Epithelial cell of proximal tubule (primary cell): ENCODE data around the gene AVPI1. TPM values are rescaled to one million over a fixed set of nuclear protein-coding genes. Genes with fewer than 3 reads are reported as not detected.

Experiments used
- DNase-seq: peaks from one replicate; pipeline ENCODE4 v3.0.0-alpha.2; 2011; ENCODE audit warnings: low read depth
- H3K4me3 ChIP-seq: 2 replicates; pipeline ENCODE4 v1.5.1; 2011; ENCODE audit warnings: low read depth, mild to moderate bottlenecking, low read length
- total RNA-seq: library from RNA; depleted of rRNA; stranded (reverse); fragments of >200 nt; gene quantifications from 2 replicates; pipeline ENCODE4 v1.2.3, GENCODE V29; 2015
- TF ChIP-seq, protein P1 (sequence below): conservative IDR thresholded peaks from 2 replicates; pipeline ENCODE4 v1.5.1; 2012; ENCODE audit warnings: low read depth, mild to moderate bottlenecking, low read length

AVPI1 gene
- total RNA-seq, 1 donor from 2014 or later: 6.5 TPM

- no peak overlapping the region for H3K4me3 ChIP-seq
- TF ChIP-seq, protein P1, sequence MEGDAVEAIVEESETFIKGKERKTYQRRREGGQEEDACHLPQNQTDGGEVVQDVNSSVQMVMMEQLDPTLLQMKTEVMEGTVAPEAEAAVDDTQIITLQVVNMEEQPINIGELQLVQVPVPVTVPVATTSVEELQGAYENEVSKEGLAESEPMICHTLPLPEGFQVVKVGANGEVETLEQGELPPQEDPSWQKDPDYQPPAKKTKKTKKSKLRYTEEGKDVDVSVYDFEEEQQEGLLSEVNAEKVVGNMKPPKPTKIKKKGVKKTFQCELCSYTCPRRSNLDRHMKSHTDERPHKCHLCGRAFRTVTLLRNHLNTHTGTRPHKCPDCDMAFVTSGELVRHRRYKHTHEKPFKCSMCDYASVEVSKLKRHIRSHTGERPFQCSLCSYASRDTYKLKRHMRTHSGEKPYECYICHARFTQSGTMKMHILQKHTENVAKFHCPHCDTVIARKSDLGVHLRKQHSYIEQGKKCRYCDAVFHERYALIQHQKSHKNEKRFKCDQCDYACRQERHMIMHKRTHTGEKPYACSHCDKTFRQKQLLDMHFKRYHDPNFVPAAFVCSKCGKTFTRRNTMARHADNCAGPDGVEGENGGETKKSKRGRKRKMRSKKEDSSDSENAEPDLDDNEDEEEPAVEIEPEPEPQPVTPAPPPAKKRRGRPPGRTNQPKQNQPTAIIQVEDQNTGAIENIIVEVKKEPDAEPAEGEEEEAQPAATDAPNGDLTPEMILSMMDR: peak; percentile 93
- no peak for DNase-seq
These were observed 10.1 kb downstream of the AVPI1 start for GRCh38 chr10:97676770-97677581.

- TF ChIP-seq, protein P1: no peak
- no peak for DNase-seq
- no peak overlapping the region for H3K4me3 ChIP-seq
These were observed 11.8 kb downstream of the AVPI1 start for GRCh38 chr10:97675222-97675621.

DNA sequence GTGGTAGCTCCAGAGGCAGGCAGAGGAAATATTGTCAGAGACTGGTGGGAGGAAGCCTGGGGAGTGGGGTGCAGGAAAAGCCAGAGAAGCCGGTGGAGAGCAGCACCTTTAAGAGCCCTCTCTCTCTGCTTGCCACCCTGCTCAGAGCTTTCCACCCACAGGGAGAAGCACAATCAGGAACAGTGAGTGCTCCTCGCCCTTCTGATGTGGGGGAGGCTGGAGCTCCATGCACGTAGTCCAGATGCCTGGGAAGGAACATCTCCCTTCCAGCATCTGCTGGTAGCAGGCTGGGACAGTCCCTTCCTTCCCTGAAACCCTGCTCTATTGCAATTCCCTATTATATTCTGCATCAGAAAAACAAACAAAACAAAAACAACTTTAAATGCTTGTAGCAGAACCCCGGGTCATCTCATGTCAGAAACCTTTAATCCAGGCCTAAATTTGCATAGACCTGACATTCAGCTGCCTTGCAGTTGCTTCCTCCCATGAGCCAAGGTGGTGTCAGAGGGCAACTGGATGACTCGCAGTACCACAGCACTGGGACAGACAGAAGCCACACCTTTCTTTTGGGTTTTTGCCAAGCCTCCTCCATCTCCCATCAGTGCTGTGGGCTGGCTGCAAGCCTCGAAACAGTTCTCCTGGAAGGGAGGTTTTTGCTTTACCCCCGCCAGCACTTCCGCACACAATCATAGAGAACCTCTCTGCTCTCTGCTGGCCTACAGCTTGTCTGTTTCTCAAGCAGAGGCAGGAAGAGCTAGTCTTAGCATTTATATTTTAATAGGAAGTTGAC is 13.1 kb downstream of the AVPI1 start:
- DNase-seq: no peak
- H3K4me3 ChIP-seq: no peak overlapping the region
- TF ChIP-seq, protein P1: no peak

- no peak overlapping the region for H3K4me3 ChIP-seq
- DNase-seq: no peak
- TF ChIP-seq, protein P1: no peak
These were observed 17.5 kb downstream of the AVPI1 start for GRCh38 chr10:97669571-97669970.

DNA sequence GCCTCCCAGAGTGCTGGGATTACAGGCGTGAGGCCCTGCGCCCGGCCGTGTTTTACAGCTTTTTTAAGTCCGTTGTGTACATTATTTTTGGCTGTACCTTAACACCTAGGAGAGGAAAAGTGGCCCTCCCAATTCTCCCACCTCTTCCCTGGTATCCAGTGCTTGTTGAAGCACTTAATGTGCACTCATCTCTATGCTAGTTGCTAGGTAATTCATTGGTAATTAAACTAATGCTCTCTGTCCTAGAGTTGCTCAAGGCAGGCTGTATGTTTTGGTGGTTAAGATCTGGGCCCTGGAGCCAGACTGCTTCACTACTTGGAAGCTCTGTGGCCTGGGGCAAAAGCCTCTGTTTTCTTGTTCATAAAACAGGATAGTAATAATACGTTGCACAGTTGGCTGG is 19.6 kb downstream of the AVPI1 start:
- TF ChIP-seq, protein P1: no peak
- H3K4me3 ChIP-seq: no peak overlapping the region
- no peak for DNase-seq

DNA sequence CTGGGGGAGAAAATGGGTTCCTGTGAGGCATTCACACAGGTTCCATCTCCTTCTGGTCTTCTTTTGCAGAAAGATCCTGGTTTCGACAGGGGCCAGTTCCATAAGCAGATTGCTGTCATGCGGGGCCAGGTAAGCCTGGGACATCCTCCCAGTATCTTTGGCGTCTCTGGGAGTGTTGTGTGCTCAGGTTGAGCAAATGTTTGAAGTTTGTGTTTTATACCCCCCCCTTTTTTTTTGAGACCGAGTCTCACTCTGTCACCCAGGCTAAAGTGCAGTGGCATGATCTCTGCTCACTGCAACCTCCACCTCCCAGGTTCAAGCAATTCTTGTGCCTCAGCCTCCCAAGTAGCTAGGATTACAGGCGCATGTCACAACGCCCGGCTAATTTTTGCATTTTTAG is 20.0 kb downstream of the AVPI1 start:
- no peak for DNase-seq
- H3K4me3 ChIP-seq: no peak overlapping the region
- TF ChIP-seq, protein P1: no peak
